ENCODE data around the gene TSPAN2. TPM values are rescaled to one million over a fixed set of nuclear protein-coding genes. Genes with fewer than 3 reads are reported as not detected.

TSPAN2 gene
- total and polyA plus RNA-seq, 11 donors, result 2.8 to 10.6 (median 7.1) TPM

DNA sequence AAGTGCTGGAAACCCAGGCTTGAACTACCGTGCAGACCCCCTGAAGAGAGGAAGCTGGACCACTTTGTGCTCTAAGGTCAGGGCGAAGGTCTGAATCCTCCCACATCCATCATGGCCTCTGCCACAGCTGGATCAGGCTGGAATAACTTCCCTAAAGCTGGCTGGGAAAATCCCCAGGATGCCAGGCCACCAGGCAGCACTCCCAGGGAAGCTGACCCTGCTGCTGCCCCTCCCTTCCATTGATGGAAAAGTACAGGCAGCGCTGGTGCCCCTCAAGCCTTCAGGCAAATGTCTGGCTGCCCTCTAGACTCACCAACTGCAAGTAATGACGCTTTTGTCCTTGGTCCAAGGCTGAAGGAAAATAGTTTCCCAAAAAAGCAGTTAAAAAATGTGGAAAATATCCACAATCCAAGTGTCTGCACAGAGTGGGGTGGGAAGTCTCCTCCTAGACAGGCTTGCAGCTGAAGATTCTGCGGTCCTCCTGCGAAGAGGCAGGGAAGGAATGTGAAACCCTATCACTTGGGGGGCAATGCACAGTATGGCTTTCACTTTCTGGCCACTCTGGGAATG lies 39.9 kb upstream of the TSPAN2 start:
- ATAC-seq (no peak), DNase-seq (no peak)
- intact Hi-C loops (cut with DNase I), result no loop called here
- H3K9me3 ChIP-seq, result peaks cover 0 to 12% (median 2%) of the 10 kb centered on the region in 12 donors
- peaks cover 0 to 6% (median under 1%) of the 10 kb centered on the region in 12 donors for H3K4me1 ChIP-seq
- WGBS, 4 donors, result 72 to 76% (median 73%) methylated on average over 6 of the region's 6 CpGs
- H3K27ac ChIP-seq, result no peak overlapping the region
- TF ChIP-seq, protein P1, sequence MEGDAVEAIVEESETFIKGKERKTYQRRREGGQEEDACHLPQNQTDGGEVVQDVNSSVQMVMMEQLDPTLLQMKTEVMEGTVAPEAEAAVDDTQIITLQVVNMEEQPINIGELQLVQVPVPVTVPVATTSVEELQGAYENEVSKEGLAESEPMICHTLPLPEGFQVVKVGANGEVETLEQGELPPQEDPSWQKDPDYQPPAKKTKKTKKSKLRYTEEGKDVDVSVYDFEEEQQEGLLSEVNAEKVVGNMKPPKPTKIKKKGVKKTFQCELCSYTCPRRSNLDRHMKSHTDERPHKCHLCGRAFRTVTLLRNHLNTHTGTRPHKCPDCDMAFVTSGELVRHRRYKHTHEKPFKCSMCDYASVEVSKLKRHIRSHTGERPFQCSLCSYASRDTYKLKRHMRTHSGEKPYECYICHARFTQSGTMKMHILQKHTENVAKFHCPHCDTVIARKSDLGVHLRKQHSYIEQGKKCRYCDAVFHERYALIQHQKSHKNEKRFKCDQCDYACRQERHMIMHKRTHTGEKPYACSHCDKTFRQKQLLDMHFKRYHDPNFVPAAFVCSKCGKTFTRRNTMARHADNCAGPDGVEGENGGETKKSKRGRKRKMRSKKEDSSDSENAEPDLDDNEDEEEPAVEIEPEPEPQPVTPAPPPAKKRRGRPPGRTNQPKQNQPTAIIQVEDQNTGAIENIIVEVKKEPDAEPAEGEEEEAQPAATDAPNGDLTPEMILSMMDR (IDR thresholded peaks at IDR 0.05), result no peak
- no peak for TF ChIP-seq POLR2A (IDR thresholded peaks at IDR 0.05)
- H3K27me3 ChIP-seq, result no peaks in the 10 kb centered on the region
- H3K36me3 ChIP-seq, result no peaks in the 10 kb centered on the region
- no peak overlapping the region for H3K4me3 ChIP-seq

DNA sequence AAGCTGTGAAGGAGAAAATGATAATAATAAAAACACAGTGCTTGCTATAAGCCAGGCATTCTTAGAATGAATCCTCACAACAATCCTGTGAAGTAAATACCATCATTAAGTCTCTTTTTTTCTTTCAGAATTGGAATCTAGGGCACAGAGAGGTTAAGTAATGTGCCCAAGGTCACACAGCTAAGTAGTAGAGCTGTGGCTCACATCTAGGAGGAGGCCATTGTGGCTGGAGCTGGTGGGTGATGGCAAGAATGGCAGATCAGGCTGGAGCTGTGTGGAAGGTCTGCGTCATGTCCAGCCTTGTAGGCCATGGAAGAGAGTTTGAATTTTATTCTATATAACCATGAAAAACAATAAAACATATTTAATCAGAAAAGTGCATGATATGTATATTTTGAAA lies 38.2 kb upstream of the TSPAN2 start:
- H3K4me1 ChIP-seq, result no peaks in the 10 kb centered on the region
- no peaks in the 10 kb centered on the region for H3K36me3 ChIP-seq
- H3K4me3 ChIP-seq, result no peak overlapping the region
- ATAC-seq (no peak), DNase-seq (no peak)
- no peaks in the 10 kb centered on the region for H3K27me3 ChIP-seq
- TF ChIP-seq, protein P1 (IDR thresholded peaks at IDR 0.05), result no peak
- TF ChIP-seq POLR2A (IDR thresholded peaks at IDR 0.05), result no peak
- 92 to 100% (median 98%) methylated on average over 1 of the region's 1 CpG for WGBS, 4 donors
- H3K27ac ChIP-seq, result no peak overlapping the region
- intact Hi-C loops (cut with DNase I), result no loop called here
- peaks cover 0 to 27% (median 11%) of the 10 kb centered on the region in 12 donors for H3K9me3 ChIP-seq

DNA sequence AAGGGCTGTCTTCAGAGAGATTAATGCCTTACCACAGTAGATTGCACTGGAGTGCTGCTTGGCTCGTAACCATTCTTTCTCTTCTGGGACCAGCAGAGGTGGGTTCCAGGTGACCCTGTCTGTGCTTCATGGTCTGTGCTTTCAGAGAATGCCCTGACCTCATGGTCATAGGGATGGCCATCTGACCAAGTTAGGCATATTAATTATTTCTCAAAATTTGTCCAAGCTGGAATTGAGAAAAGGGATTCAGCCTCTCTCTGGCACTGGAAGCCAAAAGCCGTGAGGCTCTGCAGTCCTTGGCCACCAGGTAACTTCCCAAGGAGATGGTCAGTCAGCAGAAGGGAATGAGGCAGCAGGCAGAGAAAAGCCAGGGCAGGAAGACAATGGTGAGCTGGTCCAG lies 37.2 kb upstream of the TSPAN2 start:
- no peak for TF ChIP-seq POLR2A (IDR thresholded peaks at IDR 0.05)
- TF ChIP-seq, protein P1 (IDR thresholded peaks at IDR 0.05), result no peak
- H3K27me3 ChIP-seq, result peaks cover 0 to 4% (median 0%) of the 10 kb centered on the region in 9 donors
- H3K4me1 ChIP-seq, result no peaks in the 10 kb centered on the region
- intact Hi-C loops (cut with DNase I), result no loop called here
- peaks cover 0 to 37% (median 18%) of the 10 kb centered on the region in 12 donors for H3K9me3 ChIP-seq
- DNase-seq (no peak), ATAC-seq (no peak)
- no peaks in the 10 kb centered on the region for H3K36me3 ChIP-seq
- WGBS, 4 donors, result 80 to 87% (median 83%) methylated on average over 2 of the region's 2 CpGs
- H3K27ac ChIP-seq, result no peak overlapping the region
- no peak overlapping the region for H3K4me3 ChIP-seq

DNA sequence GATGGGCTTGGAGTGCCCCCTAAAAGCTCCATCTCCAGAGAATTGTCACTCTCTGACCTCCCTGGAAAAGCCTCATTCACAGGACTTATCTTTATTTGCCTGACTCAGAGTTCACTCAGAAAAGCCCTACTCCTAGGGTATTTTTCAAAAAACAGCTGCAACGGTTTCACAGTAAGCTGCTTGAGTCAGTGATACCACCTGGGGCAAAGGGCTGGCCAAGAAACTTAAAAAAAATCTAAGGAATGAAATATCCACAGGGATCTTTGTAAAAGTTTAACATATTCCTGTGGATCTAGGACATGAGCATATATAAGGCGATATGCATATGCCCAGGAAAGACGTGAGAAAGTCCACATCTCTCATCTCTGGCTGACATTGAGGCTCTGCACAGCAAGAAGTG lies 33.8 kb upstream of the TSPAN2 start:
- Histone ChIP-seq H3K27me3 (peaks cover 0 to 4% (median 0%) of the 10 kb centered on the region in 9 donors), H3K9me3 (peaks cover 0 to 44% (median 18%) of the 10 kb centered on the region in 12 donors), H3K36me3 (no peaks in the 10 kb centered on the region), H3K4me3 (no peak overlapping the region), H3K4me1 (no peaks in the 10 kb centered on the region), H3K27ac (no peak overlapping the region)
- no peak for TF ChIP-seq POLR2A (IDR thresholded peaks at IDR 0.05)
- TF ChIP-seq, protein P1 (IDR thresholded peaks at IDR 0.05), result no peak
- no peak for ATAC-seq
- intact Hi-C loops (cut with DNase I), result no loop called here
- 63 to 69% (median 67%) methylated on average over 3 of the region's 3 CpGs for WGBS, 4 donors
- DNase-seq, result no peak

Data from heart left ventricle (tissue), 16 donors.